GM21825 (cell line): ENCODE data around the gene POU2F3.
A peak's percentile ranks its signal among the peaks of the same experiment; 100 is the strongest.

Experiments
- ATAC-seq: cut with Tn5 transposase; IDR thresholded peaks from one replicate; pipeline ENCODE4 v1.9.1; 2021; ENCODE audit warnings: mild to moderate bottlenecking, moderate library complexity; ENCODE audit not compliant: unreplicated experiment

The POU2F3 gene

DNA sequence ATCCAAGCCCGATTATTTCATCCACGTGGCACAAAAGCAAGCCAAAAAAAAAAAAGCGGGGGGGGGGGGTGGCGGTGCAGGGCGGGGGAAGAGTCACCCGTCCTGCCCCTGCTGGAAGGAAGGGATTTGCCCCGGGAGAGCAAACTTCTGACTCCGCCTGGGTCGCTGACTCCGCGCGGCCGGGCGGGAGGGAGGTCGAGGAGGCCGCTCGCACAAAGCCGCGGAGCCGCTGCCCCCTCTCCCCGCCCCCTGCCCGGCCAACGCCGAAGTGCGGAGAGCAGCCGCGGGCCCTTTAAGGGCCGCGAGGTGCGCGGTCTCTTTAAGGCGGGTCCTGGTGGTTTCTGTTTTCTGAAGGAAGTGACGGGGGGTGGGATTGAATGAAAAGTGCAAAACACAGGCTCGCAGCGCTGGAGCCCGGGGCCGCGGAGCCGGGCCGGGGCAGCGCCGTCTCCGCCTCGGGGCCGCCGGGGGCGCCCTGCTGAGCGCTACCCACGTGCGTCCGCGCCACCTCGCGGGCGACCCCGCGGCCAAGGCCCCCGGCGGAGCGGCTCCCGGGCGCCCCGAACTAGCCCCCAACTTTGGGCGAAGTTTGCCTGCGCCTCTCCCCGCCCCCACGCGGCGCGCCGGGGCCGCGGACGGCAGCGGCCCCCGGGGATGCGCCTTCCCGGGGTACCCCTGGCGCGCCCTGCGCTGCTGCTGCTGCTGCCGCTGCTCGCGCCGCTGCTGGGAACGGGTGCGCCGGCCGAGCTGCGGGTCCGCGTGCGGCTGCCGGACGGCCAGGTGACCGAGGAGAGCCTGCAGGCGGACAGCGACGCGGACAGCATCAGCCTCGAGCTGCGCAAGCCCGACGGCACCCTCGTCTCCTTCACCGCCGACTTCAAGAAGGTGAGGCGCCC is 29.1 kb upstream of the POU2F3 start, which contains the start of gene OAF:
OAF (plus strand) TSS at position 407 of the 896 bp plus-strand sequence; CDS start at position 655, 248 bp downstream.
- ATAC-seq = peak; percentile 82

DNA sequence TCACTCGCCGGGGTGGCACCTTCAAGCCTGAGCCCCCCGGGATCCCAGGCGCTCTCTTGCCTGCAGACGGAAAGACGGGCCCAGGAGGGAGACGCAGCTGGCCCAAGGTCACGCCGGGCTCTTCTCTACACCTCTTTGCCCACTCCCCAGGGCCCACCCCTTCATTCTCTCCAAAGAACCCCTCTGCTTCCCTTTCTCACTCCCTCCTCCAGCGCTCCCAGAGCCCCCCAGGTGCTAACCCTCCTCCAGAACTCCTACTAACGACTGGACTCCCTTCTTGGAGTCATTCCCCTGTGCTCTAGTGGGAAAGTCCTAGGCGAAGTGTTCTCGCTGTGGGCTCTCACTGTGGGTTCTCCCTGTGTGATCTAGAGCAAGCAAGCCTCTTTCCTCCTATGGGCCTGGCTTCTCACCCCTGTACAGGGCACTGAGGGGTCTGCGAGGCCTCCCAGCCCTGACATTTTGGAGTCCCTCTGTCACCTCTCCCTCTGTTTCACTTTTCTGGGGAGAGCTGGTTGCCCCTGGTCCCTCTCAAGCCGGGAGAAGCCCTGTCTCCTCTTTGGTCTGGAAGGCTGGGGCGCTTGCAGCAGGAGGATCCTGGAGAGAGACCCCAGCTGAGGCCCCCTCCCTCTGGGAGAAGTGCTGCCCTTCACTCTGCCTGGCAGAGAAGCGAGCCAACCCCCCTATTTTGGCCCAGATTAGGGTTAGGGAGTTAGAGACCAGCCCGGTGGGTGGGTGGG is 28.2 kb upstream of the POU2F3 start:
- ATAC-seq = no peak

GRCh38 chr11:120212259-120212878 is 27.6 kb upstream of the POU2F3 start:
- ATAC-seq = no peak

GRCh38 chr11:120212926-120213325 is 27.0 kb upstream of the POU2F3 start:
- ATAC-seq = no peak

GRCh38 chr11:120214581-120214980 is 25.4 kb upstream of the POU2F3 start:
- no peak for ATAC-seq

GRCh38 chr11:120215634-120216033 is 24.3 kb upstream of the POU2F3 start:
- ATAC-seq = no peak

DNA sequence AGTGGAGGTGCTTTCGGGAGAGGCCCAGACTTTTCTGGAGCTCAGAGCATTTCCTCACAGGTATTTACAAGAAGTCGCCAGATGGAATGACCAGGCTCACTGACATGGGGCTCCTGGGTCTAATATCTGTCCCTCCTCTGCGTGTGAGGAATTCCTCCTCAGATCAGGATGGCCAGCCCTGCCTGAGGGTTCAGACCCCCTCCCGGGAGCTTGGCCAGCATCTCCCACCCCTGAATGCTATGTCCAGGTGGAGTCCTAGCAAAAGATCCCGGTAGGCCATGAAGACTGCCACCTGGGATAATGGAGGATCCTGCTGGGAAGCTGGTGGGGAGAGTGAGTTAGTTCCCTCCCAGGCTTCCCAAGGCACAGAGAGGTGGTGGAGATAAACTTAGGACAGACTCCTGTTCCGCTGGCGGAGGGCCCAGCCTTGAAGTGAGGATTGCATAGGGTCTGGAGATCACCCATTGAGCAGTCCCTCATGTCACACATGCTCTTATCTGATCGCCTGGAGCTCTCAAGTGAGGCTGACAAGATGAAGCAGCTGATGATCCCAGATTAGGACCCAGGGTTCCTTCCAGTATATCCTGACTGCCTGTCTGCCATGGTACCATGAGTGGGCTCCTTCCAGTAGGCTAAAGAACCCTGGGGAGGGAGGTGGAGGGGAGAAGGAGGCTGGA is 23.4 kb upstream of the POU2F3 start:
- ATAC-seq = no peak

DNA sequence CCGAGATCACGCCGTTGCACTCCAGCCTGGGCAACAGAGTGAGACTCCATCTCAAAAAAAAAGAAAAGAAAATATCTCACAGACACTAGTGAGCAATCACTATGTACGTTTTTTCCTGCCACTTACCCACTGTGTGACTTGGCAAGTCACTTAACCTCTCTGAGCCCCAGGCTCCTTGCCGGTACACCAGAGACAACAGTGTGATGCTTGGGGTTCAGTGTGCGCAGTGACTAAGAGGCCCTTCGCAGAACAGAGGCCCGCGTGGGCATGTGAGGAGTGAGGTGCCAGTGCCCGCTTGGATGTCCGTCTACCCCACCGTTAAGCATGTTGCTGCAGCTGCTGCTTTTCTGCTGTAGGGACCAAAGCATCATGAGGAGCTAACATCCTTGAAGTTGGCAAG is 22.4 kb upstream of the POU2F3 start:
- no peak for ATAC-seq

DNA sequence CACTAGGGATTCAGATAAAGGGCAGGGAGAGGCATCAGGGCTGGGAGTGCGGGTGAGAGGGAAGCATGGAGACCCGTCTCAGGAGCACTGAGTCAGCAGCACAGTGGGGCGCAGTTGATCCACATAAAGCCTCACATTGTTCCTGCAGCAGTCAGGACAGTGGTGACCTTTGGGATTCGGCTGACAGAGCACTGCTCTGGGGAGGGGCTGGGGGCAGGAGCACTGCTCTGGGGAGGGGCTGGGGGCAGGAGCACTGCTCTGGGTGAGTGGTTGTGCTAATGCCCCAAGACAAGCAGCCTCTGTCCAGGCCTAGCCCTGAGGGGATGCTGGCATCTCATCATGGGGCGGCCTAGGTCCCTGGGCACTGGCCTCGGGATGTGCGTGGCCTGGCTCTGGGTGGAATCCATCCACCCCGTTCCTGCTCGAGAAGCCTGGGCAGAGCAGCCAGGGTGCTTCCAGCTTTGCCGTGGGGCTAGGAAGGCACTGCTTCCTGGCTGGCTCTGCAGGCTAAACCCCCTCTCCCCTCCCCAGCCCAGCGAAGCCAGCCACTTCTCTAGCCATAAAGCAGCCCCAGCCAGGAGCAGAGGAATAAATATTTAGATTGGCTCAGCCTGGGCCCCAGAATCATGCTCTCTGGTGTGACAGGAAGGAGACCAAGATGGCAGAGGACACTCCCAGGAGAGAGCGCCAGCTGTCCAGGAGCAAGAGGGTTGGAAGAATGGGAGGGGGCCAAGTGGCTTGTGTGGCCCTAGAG is 21.8 kb upstream of the POU2F3 start:
- ATAC-seq = no peak

DNA sequence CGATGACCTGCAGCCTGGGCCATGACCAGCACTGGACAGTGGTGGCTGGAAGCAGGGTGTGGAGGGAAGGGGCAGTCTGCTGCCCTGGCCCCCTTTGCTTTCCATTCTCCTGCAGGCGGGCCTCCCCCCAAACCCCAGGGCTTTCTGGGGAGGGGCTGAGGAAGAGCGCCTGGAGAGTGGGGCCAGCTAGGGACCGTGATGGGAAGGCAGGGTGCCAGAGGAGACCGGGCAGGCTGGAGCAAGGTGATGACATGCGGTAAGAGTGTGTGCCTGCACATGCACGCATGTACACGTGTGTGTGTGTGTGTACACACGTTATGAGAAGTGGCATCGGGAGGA is 21.3 kb upstream of the POU2F3 start:
- no peak for ATAC-seq

DNA sequence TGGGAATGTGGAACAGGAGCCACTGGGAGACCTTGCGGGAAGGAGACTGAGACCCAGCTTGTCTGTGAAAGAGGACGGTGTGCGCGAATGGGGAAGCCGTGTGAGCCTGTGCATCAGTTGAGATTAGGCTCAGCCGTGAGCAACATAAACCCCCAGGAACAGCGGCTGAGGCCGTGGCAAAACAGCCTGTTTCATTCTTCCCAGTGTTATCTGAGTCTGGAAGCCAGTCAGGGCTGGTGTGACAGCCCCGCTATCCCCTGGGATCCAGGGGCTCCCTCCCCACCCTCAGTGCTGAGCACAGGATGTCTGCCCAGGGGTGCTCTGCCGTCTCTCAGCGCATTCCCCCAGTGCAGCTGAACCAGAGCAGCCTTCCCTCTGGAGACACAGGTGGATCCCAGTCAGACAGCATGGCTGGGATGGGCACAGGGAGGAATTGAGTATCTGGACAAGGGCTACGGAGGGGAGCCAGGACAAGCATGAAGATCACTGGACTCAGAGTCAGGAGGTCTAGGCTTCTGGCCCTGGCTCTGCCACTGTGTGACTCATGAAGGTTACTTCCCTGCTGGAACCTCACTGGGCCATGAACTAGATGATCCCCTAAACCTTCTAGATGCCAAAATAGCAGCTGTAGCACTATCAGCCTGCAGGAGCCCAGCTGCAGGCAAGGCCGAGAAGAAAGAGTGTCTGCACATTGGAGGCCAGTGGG is 20.6 kb upstream of the POU2F3 start:
- ATAC-seq = no peak

GRCh38 chr11:120219938-120220746 is 19.8 kb upstream of the POU2F3 start:
- no peak for ATAC-seq

- no peak for ATAC-seq
Measured at GRCh38 chr11:120220747-120221037, 19.2 kb upstream of the POU2F3 start.

GRCh38 chr11:120221115-120221752 is 18.7 kb upstream of the POU2F3 start:
- ATAC-seq = no peak

DNA sequence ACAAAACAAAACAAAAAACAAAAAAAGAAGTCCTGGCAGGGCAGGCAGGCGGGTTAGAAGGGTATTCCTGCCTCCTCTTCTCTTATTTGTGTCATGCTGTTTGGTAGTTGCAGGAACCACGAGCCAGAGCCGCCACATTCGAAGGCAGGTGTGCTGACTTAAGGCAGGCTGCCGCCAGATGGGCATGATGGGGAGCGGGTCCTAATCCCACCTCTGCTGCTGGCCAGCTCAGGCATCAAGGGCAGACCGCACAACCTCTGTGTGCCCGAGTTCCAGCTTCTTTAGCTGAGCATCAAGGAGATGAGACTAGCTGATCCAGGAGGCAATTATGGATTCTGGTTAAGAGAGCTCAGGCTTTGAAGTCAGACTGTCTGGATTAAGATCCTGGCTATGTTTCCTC is 17.0 kb upstream of the POU2F3 start:
- no peak for ATAC-seq

DNA sequence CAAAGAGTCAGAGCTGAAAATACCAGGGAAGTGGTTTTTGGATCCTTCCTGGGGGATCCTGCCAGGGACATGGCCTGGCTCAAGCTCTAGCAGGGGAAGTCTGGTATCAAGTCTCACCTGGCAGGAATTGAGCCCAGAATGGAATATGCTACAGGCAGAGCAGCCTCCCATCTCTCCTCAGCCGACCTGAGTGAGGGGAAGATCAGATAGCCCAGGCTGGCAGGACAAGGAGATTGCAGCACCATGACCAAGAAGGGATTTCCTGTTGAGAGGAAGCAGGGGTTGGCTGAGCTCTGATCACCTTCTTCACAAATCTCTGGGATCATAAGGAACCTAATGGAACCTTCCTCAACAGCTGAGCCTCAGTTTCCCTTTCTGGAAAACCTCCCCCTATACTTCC is 16.1 kb upstream of the POU2F3 start:
- no peak for ATAC-seq

DNA sequence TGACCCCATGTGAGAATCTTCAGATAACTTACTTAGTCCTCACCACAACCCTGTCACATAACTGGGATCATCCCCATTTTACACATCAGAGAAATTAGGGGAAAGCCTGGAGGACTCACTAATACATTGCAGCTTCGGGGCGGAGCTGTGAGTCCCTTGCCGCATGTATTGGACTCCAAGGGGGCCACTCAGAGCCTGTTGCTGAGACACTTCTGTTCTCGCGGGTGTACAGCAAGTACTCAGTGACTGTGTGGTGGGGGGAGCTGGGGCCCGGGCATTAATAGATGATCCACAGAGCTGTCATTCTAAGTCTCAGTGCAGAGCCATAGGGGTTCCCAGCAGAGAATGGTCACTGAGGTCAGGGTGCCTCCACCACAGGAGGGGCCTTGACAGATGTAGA is 15.6 kb upstream of the POU2F3 start:
- ATAC-seq = no peak

DNA sequence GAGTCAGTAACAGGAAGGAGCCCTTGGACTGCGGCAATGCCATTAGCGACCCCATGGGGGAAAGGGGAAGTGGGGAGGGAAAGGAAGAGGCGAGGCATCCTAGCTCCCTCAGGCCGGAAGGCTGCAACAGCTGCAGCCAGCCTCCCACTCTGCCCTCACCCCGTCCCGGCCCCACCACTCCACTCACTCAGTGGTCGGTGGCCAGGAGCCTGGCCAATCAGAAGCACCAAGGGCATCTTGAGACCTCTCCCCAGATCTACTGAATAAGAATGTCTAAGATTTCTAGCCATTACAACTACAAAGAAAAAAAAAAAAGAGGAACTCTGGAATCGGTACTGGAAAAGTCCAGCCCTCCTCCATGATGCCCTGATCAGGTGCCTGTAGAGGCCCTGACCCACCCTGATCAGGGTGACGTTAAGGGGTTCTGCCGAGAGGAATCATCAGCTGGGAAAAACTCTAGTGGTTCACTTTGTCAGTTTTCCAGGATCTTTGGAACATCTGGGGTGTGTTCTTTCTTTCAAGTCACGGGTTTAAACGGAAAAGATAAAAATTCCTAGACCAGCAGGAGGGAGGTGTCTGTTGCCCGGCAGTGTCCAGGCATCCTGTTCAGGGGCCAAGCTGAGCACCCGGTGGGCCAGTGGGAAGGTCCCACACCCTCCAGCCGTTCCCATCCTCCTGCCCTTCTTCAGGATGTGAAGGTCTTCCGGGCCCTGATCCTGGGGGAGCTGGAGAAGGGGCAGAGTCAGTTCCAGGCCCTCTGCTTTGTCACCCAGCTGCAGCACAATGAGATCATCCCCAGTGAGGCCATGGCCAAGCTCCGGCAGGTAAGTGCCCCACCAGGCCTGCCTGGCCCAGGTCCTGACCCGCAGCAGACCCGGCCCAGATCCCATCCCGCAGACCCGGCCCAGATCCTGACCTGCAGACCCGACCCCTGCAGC is 14.7 kb upstream of the POU2F3 start:
- ATAC-seq = no peak
